HPDE6-E6E7 (cell line): ENCODE results near the gene SUPT3H.
"Not testable (repeated sequence)": the region's sequence is repeated elsewhere in the genome, so short reads cannot be mapped to it uniquely, and the experiment has no call there.

Source experiments
- DNase-seq: peaks from one replicate; pipeline ENCODE4 v3.0.0; 2011; ENCODE audit warnings: missing footprints; ENCODE audit errors: extremely low spot score

The SUPT3H gene

GRCh38 chr6:45326698-45327417, 50.9 kb downstream of the SUPT3H start:
- DNase-seq, result no peak

- no peak for DNase-seq
Observed at GRCh38 chr6:45323656-45324224, 54.0 kb downstream of the SUPT3H start.

DNA sequence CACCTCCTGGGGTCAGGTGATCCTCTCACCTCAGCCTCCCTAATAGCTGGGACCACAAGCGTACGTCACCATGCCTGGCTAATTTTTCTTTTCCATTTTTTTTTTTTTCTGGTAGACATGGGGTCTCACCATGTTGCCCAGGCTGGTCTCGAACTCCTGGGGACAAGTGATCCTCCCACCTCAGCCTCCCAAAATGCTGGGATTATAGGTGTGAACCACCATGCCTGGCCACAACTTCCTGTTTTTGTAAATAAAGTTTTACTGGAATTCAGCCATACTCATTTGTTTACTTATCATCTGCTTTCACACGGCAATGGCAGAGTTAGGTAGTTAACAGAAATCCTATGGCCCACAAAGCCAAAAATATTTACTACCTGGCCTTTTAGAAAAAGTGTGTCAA, 57.4 kb downstream of the SUPT3H start:
- DNase-seq, result no peak

DNA sequence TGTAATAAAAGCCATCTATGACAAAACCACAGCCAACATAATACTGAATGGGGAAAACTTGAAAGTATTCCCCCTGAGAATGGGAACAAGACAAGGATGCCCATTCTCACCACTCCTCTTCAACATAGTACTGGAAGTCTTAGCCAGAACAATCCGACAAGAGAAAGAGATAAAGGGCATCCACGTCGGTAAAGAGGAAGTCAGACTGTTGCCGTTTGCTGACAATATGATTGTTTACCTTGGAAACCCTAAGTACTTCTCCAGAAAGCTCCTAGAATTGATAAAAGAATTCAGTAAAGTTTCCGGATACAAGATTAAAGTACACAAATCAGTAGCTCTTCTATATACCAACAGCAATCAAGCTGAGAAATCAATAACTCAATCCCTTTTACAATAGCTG, 63.6 kb downstream of the SUPT3H start:
- DNase-seq, result no peak

DNA sequence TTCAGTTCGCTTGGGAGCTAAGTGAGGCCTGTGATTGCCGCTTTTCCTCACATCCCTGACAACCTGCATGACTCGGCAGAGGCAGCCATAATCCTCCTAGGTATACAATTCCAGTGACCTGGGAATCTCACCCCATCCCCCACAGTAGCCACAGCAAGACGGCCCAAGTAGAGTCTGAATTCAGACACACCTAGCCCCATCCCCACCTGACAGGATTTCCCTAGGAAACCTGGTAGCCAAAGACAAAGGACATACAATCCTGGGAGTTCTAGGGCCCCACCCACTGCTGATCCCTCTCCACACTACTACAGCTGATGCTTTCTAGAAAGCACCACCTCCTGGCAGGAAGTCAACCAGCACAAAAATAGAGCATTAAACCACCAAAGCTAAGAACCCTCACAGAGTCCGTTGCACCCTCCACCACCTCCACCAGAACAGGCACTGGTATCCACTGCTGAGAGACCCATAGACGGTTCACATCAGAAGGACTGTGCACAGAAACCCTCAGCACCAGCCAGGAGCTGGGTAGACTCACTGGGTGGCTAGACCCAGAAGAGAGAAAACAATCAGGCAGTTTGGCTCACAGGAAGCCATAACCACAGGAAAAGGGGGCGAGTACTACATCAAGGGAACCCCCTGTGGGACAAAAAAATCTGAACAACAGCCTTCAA, 67.5 kb downstream of the SUPT3H start:
- DNase-seq, result no peak

DNA sequence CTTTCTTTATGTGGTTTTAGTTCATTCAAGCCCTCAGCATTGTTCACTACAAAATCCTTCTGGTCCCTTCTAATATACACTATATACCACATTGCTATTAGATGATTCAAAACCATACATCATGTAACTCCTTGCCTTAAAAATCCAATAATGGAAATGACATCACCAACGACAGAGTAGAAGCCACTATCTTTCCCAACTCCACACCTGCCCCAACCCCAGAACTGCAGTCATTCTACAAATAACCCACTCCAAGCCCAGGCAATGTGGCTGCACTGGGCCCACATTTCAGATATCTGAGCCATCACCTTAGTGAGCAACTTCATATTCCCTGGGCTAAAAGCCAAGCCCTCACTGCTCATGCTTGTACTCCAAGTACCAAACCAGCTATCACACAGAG, 72.2 kb downstream of the SUPT3H start:
- no peak for DNase-seq

DNA sequence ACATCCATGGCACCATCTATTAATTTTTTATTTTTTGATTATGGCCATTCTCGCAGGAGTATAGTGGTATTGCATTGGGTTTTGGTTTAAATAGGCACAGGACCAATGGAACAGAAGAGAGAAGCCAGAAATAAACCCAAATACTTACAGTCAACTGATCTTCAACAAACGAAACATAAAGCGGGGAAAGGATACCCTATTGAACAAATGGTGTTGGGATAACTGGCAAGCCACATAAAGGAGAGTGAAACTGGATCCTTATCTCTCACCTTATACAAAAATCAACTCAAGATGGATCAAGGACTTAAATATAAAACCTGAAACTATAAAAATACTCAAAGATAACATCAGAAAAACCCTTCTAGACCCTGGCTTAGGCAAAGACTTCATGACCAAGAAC, 74.9 kb downstream of the SUPT3H start:
- DNase-seq, result no peak

DNA sequence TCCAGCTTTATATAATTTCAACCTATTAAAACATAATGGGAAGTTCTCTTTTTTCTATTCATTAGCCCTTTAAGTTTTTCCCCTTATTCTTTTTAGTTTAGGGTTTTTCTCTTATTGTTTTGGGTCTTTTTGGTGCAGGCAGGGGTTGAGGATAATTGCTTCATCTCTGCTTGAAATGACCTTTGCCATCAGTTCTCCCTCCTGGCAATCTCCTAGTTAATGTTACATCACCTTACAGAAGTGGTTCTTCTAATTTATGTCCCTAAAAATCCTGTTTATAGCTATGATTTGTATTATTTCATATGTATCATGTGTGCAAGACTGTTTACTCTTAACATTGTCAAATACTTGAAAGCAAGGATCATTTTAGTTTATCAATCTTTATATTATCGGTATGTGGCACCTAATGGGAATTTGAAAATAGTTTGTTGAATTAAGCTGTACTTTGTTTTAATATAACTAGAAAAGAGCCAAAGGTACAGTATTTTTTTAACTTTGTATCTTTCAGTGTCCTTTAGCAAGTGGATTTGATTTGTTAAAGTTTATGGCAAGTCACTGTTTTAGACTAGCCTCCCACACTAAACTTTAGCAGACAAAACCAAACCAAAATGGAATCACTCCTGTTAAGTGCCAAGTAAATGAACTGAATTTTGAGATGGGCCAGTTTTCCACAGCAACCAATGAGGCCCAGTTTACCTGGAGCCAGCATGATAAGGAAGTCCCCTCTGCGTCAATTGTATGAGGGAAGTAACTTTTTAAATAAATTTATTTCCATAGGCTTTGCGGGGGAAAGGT, 76.2 kb downstream of the SUPT3H start:
- DNase-seq, result no peak

- DNase-seq, result no peak
Observed at GRCh38 chr6:45300736-45301135, 77.0 kb downstream of the SUPT3H start.

DNA sequence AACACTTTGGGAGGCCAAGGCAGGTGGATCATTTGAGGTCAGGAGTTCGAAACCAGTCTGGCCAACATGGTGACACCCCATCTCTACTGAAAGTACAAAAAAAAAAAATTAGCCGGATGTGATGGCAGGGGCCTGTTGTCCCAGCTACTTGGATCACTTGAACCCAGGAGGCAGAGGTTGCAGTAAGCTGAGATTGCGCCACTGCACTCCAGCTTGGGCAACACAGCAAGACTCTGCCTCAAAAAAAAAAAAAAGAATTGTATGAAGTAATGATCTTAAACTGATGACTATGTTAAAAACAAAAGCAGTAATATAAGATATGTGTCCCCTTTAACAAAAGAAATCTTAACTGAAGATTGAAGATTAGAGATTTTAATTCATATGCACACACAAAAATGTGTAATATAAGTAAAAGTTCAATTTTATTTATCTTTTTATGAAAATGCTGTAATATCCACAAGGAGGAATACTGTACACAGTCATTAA, 78.6 kb downstream of the SUPT3H start:
- no peak for DNase-seq

DNA sequence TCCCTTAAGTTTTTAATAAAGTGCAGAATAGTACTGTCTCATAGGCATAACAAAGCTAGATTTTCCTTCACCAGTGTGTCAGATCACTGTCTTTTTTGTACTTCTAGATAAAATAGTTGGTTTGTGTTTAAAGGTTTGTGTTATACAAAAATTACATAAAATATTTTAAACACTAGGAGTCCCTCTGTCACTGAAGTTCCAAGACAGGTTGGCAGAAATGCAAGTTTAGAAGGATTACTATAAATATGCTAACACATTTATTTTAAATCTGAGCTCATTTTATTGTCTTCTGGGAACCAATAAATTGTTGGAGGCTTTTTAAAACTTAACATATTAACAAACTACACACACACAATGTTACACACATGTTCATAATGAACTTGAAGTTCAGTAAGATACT, 80.4 kb downstream of the SUPT3H start:
- no peak for DNase-seq

- DNase-seq, result not testable (repeated sequence)
Observed at GRCh38 chr6:45294065-45294701, 83.6 kb downstream of the SUPT3H start.

- no peak for DNase-seq
Observed at GRCh38 chr6:45293306-45293705, 84.4 kb downstream of the SUPT3H start.

- no peak for DNase-seq
Observed at GRCh38 chr6:45289751-45290514, 87.8 kb downstream of the SUPT3H start.

DNA sequence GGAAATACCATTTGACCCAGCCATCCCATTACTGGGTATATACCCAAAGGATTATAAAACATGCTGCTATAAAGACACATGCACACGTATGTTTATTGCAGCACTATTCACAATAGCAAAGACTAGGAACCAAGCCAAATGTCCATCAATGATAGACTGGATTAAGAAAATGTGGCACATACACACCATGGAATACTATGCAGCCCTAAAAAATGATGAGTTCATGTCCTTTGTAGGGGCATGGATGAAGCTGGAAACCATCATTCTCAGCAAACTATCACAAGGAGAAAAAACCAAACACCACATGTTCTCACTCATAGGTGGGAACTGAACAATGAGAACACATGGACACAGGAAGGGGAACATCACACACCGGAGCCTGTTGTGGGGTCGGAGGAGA, 91.0 kb downstream of the SUPT3H start:
- not testable (repeated sequence) for DNase-seq

DNA sequence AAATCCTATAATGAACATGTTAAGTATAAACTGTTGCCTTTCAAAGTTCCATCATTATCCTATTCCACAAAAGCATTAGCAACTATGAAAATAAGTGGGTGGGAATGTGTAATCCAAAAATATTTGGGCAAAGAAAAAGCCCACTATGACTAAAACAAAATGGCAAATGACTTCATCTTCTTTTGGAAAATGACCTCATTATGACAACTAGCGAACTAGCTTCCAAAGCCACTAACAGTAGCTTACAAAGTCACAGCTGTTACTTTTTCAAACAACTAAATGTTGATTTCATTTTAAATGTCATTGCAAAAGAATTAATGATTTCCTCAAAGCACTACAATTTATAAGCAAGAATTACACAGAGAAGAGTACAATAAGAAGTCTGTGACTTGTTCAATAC, 99.4 kb downstream of the SUPT3H start:
- DNase-seq, result no peak

DNA sequence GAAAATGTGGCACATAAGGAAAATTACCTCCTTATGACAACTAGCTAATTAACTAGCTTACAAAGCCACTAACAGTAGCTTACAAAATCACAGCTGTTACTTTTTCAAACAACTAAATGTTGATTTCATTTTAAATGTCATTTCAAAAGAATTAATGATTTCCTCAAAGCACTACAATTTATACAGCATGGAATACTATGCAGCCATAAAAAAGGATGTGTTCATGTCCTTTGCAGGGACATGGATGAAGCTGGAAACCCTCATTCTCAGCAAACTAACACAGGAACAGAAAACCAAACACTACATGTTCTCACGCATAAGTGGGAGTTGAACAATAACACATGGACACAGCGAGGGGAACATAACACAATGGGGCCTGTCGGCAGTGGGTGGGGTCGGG, 100.0 kb downstream of the SUPT3H start:
- not testable (repeated sequence) for DNase-seq

- no peak for DNase-seq
Observed at GRCh38 chr6:45275358-45275757, 102.4 kb downstream of the SUPT3H start.

GRCh38 chr6:45272626-45273025, 105.1 kb downstream of the SUPT3H start:
- no peak for DNase-seq

GRCh38 chr6:45265246-45265645, 112.5 kb downstream of the SUPT3H start:
- DNase-seq, result no peak

DNA sequence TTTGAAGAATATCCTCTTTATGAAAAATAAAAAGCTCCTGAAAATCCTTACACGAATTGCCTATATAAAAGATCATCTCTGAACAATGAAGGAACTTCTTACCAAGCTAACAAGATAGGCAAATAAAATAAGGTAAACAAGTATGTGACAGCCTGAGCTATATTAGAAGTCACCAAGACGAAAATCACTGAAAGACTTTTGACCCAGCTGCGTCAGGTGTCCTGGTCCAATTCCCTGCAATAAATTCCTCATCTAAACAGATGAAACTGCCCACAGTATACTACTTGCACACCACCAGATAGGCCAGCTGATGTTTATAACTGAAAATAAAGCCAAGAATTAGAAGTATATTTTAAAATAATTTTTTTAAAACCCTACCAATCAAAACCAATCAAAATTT, 117.0 kb downstream of the SUPT3H start:
- no peak for DNase-seq
